ENCODE results near the gene PPM1D.

GRCh38 chr17:60631119-60631518 lies 31.1 kb downstream of the PPM1D start:
- TF ChIP-seq CTCF (IDR thresholded peaks at IDR 0.05; ENCODE audit: insufficient read depth, low read length, poor library complexity, severe bottlenecking), result no peak
- no peak for TF ChIP-seq EZH2phosphoT487 (conservative IDR thresholded peaks at IDR 0.05; ENCODE audit: low read length)
